DMS153 (cell line): ENCODE measurements around the gene CNTNAP2.

Experiments used
- DNase-seq: peaks from one replicate; lab custom pipeline; 2025; lab: John Stamatoyannopoulos, UW

The CNTNAP2 gene

GRCh38 chr7:146116521-146117222 lies at the start of gene CNTNAP2:
CNTNAP2 (plus strand) TSS chr7:146116801; CDS start chr7:146116877, 76 bp downstream.
- DNase-seq = peak; percentile 62

- no peak for DNase-seq
These were observed 48.7 kb upstream of the CNTNAP2 start for GRCh38 chr7:146067880-146068279.

- no peak for DNase-seq
These were observed 42.3 kb upstream of the CNTNAP2 start for GRCh38 chr7:146074195-146074765.

- DNase-seq = no peak
These were observed 40.3 kb upstream of the CNTNAP2 start for GRCh38 chr7:146076344-146076743.

GRCh38 chr7:146084086-146084485 lies 32.5 kb upstream of the CNTNAP2 start:
- DNase-seq = no peak

- peak; percentile 58 for DNase-seq
These were observed 26.5 kb upstream of the CNTNAP2 start for GRCh38 chr7:146090023-146090645.

DNA sequence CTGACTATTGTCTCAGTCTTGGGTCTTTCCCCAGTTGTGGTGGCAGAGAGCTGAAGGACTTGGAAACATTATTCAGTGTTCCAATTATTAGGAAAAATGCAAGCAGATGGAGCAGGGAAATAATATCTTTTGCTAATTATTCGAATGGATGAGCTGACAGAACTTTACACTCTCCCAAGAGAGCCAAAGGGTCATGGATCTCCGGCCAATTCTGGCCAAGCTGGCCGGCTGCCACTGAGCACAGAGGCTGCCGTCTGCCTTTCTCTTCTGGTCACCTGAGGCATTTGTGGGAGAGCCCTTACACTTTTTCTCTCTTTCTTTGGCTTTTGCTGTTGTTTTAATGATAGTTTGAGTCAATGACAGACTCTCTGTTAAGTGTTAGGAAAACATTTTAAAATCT lies 22.2 kb upstream of the CNTNAP2 start:
- DNase-seq = no peak

GRCh38 chr7:146096994-146097393 lies 19.6 kb upstream of the CNTNAP2 start:
- DNase-seq = no peak

- DNase-seq = no peak
These were observed 10.3 kb upstream of the CNTNAP2 start for GRCh38 chr7:146106319-146106718.

- DNase-seq = no peak
These were observed 3.8 kb upstream of the CNTNAP2 start for GRCh38 chr7:146112755-146113154.

DNA sequence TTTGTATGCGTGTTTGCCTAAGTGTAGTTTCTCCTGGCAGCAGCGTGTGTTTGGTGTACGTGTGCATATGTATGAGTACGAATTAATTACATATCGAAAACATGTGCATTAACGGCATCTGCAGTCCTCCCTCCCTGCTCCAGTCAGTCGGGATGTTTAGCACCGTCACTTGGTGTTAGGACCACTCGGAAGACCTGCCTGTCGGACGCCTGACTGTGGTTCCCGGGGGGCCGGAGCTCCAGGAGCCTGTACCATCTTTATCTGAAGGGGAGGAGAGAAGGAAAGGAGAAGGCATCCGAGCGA lies 1.1 kb upstream of the CNTNAP2 start:
- DNase-seq = peak; percentile 41

DNA sequence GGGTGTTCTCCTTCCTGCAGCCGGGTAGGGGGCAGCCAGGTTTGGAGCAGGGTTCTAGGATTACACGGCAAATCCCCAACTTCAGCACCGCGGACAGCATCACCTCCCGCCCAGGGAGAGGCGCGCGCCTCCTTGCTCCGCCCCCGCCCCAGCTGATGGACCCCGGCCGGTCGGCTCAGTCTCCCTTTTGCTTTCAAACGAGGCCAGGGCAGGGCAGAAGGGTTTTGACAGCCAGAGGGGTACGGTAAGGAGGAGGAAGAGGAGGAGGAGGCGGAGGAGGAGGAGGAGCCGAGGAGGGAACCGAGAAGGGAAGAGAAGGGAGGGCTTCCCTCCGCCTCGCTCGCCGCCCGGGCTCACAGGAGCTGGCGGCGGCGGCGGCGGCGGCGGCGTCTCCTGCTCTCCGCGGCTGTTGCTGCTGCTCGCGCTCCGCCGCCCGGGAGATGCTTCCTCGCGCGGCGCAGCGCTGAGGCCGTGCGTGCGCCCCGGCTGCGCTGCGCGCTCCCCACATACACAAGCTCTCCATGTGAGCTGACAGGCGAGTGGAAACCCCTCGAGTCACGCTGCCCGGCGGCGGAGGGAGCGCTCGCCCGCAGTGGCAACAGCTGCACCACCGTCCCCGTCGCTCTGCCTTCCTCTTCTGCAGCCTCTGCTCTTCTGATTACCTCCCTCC lies 615 bp upstream of the CNTNAP2 start:
- DNase-seq = peak; percentile 62

DNA sequence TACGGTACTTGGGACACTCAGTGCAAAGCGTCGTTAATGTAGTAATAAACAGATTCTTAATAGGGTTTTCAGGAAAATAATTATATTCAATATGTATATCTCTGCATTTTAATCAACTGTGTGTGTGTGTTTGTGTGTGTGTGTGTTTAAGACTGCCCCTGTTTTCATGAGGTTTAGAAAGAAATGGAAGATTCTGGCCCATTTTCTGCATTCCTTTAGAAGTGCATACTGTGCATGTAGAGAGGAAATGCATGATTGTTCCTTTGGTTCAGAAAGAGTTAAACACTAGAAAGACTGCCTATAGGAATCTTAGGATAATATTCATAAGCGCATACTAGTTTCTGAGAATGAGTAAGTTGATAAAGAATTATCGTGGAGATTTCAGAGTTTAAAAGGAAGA lies 975 bp downstream of the CNTNAP2 start:
- DNase-seq = no peak

- DNase-seq = no peak
These were observed 2.4 kb downstream of the CNTNAP2 start for GRCh38 chr7:146119002-146119401.

DNA sequence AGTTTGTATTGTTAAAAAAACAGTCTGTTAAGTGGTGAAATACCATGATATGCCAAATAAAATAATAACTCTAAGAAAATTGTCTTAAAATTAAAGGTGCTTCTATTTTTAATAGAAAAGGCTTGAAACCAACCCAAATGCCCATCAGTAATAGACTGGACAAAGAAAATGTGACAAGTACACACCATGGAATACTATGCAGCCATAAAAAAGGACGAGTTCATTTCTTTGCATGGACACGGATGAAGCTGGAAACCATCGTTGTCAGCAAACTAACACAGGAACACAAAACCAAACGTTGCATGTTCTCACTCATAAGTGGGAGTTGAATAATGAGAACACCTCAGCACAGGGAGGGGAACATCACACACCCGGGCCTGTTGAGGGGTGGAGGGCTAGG lies 7.1 kb downstream of the CNTNAP2 start:
- no peak for DNase-seq

DNA sequence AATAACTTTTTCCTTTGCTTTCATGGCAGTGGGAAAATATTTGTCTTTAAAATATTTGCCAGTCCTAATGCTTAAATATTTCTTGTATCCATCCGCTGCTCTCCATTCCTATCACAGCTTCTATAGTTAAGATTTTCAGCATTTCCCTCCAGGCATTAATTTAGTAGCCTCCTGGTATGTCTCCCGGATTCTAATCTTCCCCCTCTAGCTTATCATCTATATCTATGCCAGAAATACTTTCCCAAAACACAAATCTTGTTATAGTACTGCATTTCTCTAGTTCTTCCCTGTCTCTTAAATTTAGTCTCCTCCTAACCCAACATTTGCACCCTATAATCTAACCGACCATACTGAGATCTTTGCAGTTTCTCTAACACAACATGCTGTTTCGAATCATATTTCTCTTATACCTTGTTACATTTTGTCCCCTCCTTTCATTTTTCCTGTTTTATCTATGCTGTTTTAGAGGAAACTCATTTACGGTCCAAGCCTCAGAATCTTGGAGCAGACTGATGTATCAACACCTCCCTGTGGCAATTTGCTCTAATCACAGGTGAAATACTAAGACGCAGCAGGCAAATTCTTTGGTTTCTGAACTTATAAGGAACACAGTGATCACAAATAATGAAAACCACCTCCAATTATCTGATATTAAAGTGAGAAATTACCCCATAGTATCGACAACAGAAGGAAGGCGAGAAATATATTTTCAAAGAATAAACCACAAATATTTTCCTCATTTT lies 10.3 kb downstream of the CNTNAP2 start:
- no peak for DNase-seq

DNA sequence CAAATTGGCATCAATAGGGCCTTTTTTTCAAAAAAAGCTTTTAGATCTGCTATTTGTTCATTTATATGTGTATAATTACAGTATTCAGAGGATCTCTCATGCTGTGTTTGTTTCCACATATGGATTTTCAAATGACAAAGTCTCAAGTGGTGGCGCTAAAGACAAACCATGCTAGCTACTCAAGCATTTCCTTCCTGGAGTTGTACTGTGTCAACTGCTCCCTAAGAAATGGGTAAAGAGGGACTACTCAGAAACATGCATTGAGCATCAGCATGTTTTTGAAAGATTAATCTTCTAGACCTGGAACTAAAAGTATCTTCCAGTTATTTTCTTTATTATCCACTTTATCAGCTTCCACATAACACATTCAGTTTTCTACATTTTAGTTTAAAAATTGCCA lies 12.7 kb downstream of the CNTNAP2 start:
- DNase-seq = no peak

- no peak for DNase-seq
These were observed 13.4 kb downstream of the CNTNAP2 start for GRCh38 chr7:146129997-146130396.

DNA sequence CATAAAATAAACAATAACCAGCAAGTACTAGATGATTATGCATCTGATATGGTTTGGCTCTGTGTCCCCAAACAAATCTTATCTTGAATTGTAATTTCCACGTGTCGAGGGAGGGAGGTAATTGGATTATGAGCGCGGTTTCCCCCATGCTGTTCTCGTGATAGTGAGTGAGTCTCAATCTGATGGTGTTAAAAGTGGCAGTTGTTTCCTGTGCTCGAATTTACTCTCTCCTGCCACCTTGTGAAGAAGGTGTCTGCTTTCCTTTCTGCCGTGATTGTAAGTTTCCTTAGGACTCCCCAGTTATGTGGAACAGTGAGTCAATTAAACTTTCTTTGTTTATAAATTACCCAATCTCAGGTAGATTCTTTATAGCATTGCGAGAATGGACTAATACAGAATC lies 15.1 kb downstream of the CNTNAP2 start:
- DNase-seq = no peak

DNA sequence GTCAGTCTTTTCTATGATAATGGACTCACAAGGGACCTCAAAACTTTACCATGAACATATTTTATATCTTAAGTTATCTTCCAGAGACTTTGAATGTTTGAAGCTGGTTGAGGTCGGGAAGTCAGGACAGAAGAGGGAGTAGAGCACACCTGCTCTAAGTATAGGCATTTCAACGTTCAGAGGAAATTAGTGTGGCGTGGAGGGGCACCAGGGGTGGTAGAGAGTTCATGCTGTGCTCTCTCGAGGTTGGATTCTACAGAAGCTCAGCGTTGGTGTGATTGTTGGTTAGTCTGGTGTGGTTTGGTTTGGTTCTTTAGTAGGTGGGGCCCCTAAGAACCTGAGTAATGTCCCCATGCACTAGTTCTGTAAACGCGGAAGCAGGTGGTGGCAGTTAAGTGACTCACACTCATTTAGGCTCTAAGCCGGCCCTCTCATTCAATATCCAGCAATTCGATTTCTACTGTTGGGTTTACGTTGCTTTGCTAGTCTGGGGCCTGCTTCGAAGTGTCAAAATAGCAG lies 19.8 kb downstream of the CNTNAP2 start:
- DNase-seq = peak; percentile 69

GRCh38 chr7:146138926-146139325 lies 22.3 kb downstream of the CNTNAP2 start:
- DNase-seq = no peak

DNA sequence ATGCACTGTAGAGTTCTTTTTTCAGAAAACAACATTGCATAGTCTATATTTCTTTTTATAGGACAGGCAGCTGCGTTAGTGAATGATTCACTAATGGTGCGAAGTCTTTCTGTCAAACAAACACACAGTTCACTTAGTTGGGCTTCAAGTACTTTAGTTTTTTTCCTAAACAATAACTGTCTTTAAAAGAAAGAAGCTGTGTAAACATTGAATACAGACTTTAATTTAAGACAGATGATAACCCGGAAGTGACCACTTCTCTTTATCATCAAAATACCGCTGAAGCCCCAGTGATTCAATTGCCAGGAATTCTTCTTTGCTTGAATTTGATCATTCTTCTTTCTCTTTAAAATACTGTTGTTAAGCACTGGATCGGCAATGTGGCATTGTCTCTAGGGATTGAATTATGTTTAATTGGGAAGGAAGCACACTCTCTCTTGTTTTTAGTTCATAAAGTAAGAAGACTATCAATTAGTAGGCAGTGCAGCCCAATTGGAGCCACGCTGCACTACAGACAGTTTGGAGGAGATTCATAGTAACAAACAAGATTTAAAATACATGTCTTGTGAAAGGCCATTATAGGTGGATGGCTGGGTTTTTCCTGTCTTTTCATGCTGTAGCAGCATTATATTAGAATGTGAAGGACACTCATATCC lies 30.4 kb downstream of the CNTNAP2 start:
- DNase-seq = peak; percentile 74
